Ovary (tissue), 9 donors: ENCODE data around the gene MAZ. TPM values are rescaled to one million over a fixed set of nuclear protein-coding genes. Genes with fewer than 3 reads are reported as not detected.
"Not testable (repeated sequence)": the region's sequence is repeated elsewhere in the genome, so short reads cannot be mapped to it uniquely, and the experiment has no call there.

Source experiments
- DNase-seq, 5 donors: peaks; one replicate each; pipeline ENCODE4 v3.0.0-alpha.2; 2019 to 2020
- H3K27ac ChIP-seq, 2 donors: fragments of 200-600 bp; one replicate each; pipeline versions ENCODE4 v1.5.1 to v1.8.0; 2019 to 2022
- H3K27me3 ChIP-seq: fragments of 200-600 bp; one replicate; pipeline ENCODE4 v1.8.0; 2022
- H3K36me3 ChIP-seq: fragments of 200-600 bp; sonication (generic); one replicate; pipeline ENCODE4 v1.5.1; 2019
- H3K4me1 ChIP-seq: one replicate; pipeline ENCODE4 v1.8.1; 2013; ENCODE audit warnings: mild to moderate bottlenecking, moderate library complexity; ENCODE audit not compliant: insufficient read depth
- H3K4me3 ChIP-seq: fragments of 200-600 bp; sonication (generic); one replicate; pipeline ENCODE4 v1.5.1; 2017
- H3K9me3 ChIP-seq, 2 donors: fragments of 200-600 bp in 1 of 2; sonication (generic) in 1 of 2; one replicate each; pipeline versions ENCODE4 v1.5.1 to v1.8.1; 2013 to 2019; ENCODE audit warnings: mild to moderate bottlenecking in 1 of 2, moderate library complexity in 1 of 2
- CTCF ChIP-seq, 3 donors: fragments of 450-650 bp in 2 of 3; fragments of 200-600 bp in 1 of 3; IDR thresholded peaks; one replicate each; pipeline versions ENCODE4 v1.5.1 to v1.8.0; 2016 to 2022; ENCODE audit warnings: antibody characterized with exemption in 3 of 3, mild to moderate bottlenecking in 1 of 3
- EP300 ChIP-seq: sonication (generic); formaldehyde crosslinking; IDR thresholded peaks from one replicate; pipeline ENCODE4 v1.6.1; 2017; ENCODE audit warnings: antibody characterized with exemption
- POLR2A ChIP-seq: fragments of 450-650 bp; IDR thresholded peaks from one replicate; pipeline ENCODE4 v1.6.1; 2017; ENCODE audit warnings: antibody characterized with exemption, mild to moderate bottlenecking, moderate library complexity
- WGBS, 3 donors: extraction: QIAGEN DNeasy Blood & Tissue Kit in 1 of 3; methylation state at CpG; one replicate each; pipeline versions ENCODE4 v1.1.5 to v1.1.7; 2013 to 2017; 5-methylcytosine and 5-hydroxymethylcytosine counted together
- intact Hi-C, 4 donors: fragments of 100-400 bp; cut with DNase I; formaldehyde crosslinking; loops; one replicate each; pipeline versions ENCODE4 v1.11.0 to v1.15.1; 2022 to 2023
- polyA plus RNA-seq, 2 donors: library from polyadenylated mRNA; stranded (reverse); fragments of 200-250 nt in 1 of 2; fragments of 350-450 nt in 1 of 2; fragmentation: Illumina TruSeq in 1 of 2; extraction: RNeasy Lipid Tissue Mini Kit (QIAGEN cat#74804) in 1 of 2; gene quantifications; one replicate each; pipeline ENCODE4 v1.2.3, GENCODE V29; 2013 to 2014
- total RNA-seq, 7 donors: library from RNA; depleted of rRNA in 2 of 7; stranded (reverse); fragments of >200 nt in 2 of 7; fragmentation: NEBNext Ultra II Directional in 3 of 7; extraction: Animal tissue kit (Norgen Biotek cat#: 25700) in 3 of 7; gene quantifications; one replicate each; pipeline versions ENCODE4 v1.1.0 to v1.2.4, GENCODE V29; 2016 to 2023
- donor health status: DM: no; HTN: no; CAD: no; lungs with moderate emphysema.
- donor health status: DM: no; HTN: no; CAD: no.
- donor health status: Bipolar disorder and iron deficiency.
- donor health status: DM: yes; HTN: yes; CAD: no.
- donor health status: DM: no; HTN: no; CAD: no.
- donor health status: DM: yes; HTN: yes; CAD: no.

Gene MAZ
- total and polyA plus RNA-seq, 9 donors = 50.6 to 256 (median 167) TPM

- intact Hi-C loops = loop anchor here in 2 of 4 donors (10.0 kb wide), 1 partner anchor 59 kb away; no protein-coding TSS in a partner anchor
- Histone ChIP-seq H3K4me1 (peaks cover 3% of the 10 kb centered on the region), H3K36me3 (no peaks in the 10 kb centered on the region), H3K4me3 (no peak overlapping the region), H3K27ac (no peak overlapping the region), H3K9me3 (no peaks in the 10 kb centered on the region), H3K27me3 (no peaks in the 10 kb centered on the region)
- TF ChIP-seq POLR2A (no peak), CTCF (IDR thresholded peaks at IDR 0.05) (no peak), EP300 (no peak)
- 94 to 96% (median 95%) methylated on average over 2 of the region's 2 CpGs for WGBS, 3 donors
- DNase-seq = no peak
These were observed 22.2 kb upstream of the MAZ start for GRCh38 chr16:29784157-29784556.

DNA sequence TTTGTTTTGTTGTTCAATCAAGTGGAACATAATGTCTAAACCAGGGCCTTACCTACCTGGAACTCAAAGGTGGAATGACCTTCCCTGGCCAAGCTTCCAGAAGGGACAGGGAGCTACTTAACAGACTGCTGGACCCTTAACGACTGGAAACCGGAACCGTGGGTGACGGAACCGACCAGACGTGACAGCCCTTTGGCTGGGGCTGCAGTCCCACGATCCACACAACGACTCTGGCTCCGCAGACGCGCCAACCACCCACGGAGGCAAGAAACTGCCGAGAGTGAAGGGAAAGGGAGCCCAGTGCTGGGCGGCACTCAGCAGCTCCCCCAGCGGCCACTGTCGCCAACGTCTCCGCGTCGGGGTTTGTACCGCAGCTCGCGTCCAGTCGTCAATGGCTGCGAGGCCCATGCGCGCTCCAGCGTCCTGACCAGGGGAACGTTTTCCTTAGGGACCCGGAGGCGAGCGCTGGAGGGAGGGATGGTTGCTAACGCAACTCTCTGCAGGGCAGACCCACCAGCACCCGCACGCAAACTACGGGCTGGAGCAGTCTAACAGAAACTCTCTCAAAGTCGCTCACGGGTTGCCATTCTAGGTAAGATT, 21.3 kb upstream of the MAZ start:
- no peaks in the 10 kb centered on the region for H3K9me3 ChIP-seq
- H3K4me1 ChIP-seq = peaks cover 7% of the 10 kb centered on the region
- no peaks in the 10 kb centered on the region for H3K36me3 ChIP-seq
- peak; percentile 72 to 77 (median 74) for TF ChIP-seq CTCF (IDR thresholded peaks at IDR 0.05)
- TF ChIP-seq EP300 = no peak
- intact Hi-C loops = loop anchor here in 2 of 4 donors (10.0 kb wide), 1 partner anchor 60 kb away; no protein-coding TSS in a partner anchor
- DNase-seq = peak; percentile 71 to 86 (median 78)
- 3 to 5% (median 5%) methylated on average over 38 of the region's 38 CpGs for WGBS, 3 donors
- no peak overlapping the region for H3K27ac ChIP-seq
- H3K27me3 ChIP-seq = no peaks in the 10 kb centered on the region
- H3K4me3 ChIP-seq = peak overlapping the region; percentile 22

GRCh38 chr16:29787155-29787554, 19.2 kb upstream of the MAZ start:
- not testable (repeated sequence) for H3K36me3 ChIP-seq, H3K27me3 ChIP-seq, DNase-seq, H3K4me3 ChIP-seq, H3K27ac ChIP-seq, H3K9me3 ChIP-seq
- peaks cover 14% of the 10 kb centered on the region for H3K4me1 ChIP-seq
- intact Hi-C loops = loop anchor here in 2 of 4 donors (10.0 kb wide), 1 partner anchor 62 kb away; no protein-coding TSS in a partner anchor
- 70 to 85% (median 80%) methylated on average over 4 of the region's 4 CpGs for WGBS, 3 donors

DNA sequence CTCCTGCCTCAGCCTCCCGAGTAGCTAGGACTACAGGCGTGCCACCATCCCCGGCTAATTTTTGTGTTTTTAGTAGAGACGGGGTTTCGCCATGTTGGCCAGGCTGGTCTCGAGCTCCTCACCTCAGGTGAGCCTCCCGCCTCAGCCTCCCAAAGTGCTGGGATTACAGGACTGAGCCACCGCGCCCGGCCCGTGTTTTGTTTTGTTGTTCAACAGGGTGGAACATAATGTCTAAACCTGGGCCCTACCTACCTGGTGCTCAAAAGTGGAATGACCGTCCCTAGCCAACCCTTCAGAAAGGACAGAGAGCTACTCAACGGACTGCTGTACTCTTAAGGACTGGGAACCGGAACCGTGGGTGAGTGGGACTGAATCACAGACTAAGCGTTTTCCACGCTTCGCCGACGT, 16.6 kb upstream of the MAZ start:
- peaks cover 14% of the 10 kb centered on the region for H3K4me1 ChIP-seq
- H3K9me3 ChIP-seq = no peaks in the 10 kb centered on the region
- peak in 3 of 5 donors; percentile 29 to 49 (median 40) for DNase-seq
- intact Hi-C loops = loop anchor here in 2 of 4 donors (2.0 to 10.0 kb wide), 3 partner anchors 25 to 65 kb away; partner anchors contain the start of gene C16orf54 (in 1 of the 2)
- no peaks in the 10 kb centered on the region for H3K36me3 ChIP-seq
- peak overlapping the region; percentile 44 to 78 for H3K27ac ChIP-seq
- H3K27me3 ChIP-seq = no peaks in the 10 kb centered on the region
- TF ChIP-seq POLR2A = no peak
- TF ChIP-seq EP300 = no peak
- no peak for TF ChIP-seq CTCF (IDR thresholded peaks at IDR 0.05)
- WGBS, 3 donors = 50 to 58% (median 57%) methylated on average over 20 of the region's 20 CpGs
- peak overlapping the region; percentile 37 for H3K4me3 ChIP-seq
